AG20443 (cell line): ENCODE measurements around the gene SMAP1.

Source experiments
- DNase-seq: peaks from one replicate; pipeline ENCODE4 v3.0.0; 2012; ENCODE audit warnings: low spot score, mixed read lengths

Gene SMAP1

DNA sequence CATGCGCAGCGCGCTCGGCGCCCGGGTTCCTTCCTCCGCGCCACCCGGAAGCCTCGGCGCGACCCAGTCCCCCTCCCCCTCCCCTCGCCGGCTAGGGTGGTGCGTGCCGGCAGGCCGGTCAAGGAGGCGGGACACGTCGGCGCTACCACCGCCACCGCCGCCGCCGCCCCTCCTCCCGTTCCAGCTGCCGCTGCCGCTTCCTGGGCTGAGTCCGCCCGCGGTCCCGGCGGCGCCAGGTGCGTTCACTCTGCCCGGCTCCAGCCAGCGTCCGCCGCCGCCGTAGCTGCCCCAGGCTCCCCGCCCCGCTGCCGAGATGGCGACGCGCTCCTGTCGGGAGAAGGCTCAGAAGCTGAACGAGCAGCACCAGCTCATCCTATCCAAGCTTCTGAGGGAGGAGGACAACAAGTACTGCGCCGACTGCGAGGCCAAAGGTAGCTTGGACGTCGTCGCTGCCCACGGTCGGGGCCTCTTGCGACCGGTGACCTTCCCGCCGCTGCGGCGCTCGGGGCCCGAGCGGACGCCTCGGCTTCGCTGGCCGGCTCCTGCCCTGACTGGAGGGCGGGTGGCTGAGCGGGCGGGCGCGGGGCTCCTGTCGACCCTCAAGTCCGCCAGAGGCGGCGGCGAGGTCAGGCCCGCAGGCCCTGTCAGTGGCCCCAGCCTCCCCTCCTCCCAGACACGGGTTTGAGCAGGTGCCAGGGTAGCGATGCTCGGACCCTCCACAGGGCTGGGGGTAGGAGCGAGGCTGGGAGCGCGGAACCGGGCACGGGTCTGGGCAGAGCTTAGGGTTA lies at the start of gene SMAP1:
SMAP1 (plus strand) TSS at position 173 of the 788 bp plus-strand sequence; CDS start at position 314, 141 bp downstream.
- DNase-seq: peak; percentile 100

DNA sequence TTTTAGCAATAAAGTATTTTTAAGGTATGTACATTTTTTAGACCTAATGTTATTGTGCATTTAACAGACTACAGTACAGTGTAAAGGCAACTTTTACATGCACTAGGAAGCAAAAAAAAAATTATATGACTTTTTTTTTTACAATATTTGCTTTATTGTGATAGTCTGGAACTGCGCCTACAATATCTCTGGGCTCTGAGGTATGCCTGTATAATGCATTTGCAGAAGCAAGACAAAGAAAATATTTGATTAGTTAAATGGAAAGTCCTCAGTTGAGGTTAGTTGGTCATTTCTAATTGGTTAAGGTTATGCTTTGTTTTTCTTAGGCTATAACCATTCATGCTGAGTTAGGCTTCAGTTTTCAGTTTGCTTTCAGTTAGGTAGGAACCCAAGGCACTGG lies 46.9 kb upstream of the SMAP1 start:
- no peak for DNase-seq

DNA sequence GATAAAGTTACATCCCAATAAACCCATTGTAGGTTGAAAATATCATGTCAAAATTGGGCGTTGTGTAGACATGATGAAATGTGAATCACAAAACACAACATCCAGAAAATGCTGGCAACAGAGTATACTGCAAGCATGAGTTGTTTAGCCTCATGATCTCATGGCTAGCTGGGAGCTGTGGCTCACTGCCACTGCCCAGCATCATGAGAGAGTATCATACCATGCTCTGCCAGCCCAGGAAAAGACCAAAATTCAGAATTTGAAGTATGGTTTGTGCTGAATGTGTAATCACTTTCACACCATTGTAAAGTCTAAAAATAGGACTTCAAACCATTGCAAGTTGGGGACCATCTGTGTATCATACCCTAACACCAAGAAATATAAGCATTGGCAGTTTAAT lies 45.2 kb upstream of the SMAP1 start:
- no peak for DNase-seq

DNA sequence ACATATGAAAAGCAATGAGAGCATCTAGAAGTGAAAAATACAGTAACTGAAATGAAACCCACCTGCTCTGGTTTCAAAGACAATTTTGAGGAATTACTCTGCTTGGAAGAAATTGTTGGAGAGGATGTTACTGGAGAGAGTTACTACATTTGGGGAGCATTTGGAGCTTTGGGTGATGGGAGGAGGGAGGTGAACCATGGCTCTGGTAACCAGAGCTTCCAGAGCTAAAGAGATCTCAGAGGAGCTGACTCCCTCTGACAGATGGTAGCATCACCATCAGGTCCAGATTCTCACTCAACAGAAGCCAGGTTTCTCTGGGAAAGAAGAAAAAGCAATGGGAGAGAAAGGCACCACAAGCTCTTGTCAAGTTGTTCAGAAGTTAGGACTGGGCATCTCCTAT lies 42.2 kb upstream of the SMAP1 start:
- no peak for DNase-seq

DNA sequence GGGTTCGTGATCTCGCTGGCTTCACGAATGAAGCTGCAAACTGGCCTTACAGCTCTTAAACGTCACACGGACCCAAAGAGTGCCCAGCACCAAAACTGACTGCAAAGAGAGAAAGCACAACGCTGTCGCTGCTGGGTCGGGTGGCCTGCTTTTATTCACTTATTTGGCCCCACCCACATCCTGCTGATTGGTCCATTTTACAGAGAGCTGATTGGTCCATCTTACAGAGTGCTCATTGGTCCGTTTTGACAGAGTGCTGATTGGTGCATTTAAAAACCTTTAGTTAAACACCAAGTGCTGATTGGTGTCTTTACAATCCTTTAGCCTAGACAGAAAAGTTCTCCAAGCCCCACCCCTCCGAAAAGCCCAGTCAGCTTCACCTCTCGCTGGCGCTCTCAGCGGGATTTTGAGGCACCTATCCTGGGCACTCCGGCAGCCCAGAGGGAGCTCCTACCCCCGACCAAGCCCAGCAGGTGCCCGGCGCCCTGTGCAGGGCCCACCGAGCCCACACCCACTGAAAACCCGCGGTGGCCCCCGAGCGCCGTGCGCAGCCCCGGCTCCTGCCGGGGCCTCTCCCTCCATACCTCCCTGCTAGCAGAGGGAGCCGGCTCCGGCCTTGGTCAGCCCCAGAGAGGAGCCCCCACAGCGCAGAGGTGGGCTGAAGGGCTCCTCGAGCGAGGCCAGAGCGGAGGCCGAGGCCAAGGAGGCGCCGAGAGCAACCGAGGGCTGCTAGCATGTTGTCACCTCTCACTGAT lies 40.0 kb upstream of the SMAP1 start:
- no peak for DNase-seq

DNA sequence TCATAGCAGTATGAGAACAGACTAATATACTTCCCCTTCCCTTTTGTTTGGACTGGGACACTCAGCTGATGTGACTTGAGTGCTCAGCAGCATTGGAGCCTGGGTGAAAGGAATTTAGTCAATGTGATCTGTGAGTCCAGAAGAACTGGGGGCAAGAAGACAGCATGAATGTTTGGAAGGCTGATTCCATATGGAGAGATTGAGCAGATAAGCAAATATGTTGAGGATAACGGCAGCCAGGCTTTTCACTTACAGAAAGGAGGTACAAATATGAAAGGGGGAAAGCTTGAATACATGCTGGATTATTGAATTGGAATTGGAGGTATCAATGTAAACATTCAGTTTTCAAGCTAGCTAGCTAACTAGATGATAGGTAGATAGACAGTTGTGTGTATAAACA lies 37.8 kb upstream of the SMAP1 start:
- DNase-seq: no peak

DNA sequence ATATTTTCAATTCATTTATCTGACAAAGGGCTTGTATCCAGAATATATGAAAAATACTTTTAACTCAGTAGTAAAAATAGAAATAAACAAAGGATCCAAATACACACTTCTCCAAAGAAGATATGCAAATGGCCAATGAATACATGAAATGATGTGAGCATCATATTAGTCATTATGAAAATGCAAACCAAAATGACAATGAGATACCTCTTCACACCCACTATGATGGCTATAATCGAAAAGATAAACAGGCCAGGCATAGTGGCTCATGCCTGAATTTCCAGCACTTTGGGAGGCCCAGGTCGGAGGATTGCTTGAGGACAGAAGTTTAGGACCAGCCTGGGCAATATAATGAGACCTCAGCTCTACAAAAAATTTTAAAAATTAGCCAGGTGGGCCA lies 33.8 kb upstream of the SMAP1 start:
- DNase-seq: no peak

DNA sequence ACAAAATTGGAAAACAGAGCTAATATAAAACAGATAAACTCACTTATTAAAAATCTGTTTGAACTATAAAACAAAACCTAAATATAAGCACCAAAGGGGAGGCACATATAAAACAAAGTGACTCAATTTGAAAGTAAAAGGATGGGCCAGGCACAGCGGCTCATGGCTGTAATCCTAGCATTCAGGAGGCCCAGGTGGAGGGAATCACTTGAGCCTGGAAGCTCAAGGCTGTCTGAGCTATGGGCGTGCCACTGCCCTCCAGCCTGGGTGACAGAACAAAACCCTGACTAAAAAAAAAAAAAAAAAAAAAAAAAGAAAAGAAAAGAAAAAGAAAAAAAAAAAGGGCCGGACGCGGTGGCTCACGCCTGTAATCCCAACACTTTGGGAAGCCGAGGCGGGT lies 31.1 kb upstream of the SMAP1 start:
- no peak for DNase-seq

DNA sequence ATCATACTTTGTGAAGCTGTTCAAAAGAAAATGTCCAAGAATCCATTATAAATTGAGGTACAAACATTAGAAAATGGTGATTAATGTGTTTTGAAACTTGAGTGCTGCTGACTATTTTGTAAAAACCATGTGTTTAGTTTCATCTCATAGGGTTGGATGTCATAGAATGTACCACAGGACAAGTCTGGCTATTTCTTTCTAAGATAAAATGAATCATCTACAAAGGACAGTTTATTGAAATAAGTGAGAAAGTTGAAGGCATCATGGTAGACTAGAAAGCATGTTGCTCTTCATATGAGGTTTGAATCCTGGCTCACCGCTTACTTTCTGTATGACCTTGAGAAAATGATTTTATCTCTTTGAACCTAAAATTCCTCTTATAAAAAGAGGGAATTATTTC lies 29.2 kb upstream of the SMAP1 start:
- no peak for DNase-seq

DNA sequence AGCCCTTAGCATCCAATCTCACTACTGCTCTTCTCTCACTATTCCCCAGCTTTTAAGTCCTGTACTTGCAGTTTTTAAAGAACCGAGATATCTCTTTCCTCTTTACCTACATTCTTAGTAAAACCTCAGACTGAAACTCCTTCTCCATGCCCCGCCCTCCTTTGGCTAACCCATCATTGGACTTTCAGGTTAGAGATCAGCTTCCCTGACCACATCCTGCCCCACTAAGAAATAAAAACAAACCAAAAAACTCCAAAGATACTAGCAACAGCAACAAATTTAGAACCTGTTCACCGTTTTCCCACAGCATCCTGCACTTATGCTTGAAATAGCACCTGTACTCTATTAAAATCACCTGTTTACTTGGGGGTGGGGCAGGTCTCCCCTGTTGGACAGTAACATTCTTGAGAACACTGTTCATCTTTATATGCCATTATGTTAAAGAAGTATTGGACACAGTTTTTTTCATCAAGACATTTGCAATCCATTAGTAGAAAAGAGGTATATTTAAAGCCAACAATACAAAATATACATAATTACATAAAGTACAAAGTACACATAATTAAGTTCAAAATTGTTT lies 16.3 kb upstream of the SMAP1 start:
- no peak for DNase-seq

DNA sequence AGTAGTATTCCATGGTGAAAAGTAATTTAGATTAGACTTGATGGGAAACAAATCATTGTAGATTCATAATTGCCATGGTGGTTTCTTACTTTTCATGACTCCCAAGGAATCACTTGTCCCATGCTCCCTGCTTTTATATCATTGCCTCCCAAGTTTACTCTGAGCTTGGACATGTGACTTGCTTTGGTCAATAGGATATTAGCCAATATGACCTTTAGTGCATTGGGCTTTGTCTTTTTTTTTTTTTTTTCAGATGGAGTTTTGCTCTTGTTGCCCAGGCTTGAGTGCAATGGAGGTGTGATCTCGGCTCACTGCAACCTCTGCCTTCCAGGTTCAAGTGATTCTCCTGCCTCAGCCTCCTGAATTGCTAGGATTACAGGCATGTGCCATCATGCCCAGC lies 15.5 kb upstream of the SMAP1 start:
- DNase-seq: no peak

DNA sequence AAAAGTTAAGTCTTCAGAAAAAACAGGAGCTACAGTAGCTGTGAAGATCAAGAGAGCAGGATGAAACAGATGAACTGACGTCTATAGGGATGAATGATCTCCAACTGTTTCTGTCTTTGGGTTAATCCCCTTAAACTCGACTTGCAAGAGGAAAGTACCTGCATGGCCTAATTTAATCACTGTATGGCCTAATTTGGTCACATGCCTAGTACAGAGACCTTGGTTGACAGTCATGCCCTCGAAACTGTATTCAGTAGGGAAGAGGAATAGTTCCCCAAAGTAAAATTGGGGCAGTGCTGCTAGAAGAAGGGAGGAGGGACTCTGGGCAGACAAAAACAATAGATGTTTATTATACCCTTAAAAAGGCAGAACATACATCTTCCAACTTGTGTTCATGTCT lies 10.0 kb upstream of the SMAP1 start:
- DNase-seq: no peak

DNA sequence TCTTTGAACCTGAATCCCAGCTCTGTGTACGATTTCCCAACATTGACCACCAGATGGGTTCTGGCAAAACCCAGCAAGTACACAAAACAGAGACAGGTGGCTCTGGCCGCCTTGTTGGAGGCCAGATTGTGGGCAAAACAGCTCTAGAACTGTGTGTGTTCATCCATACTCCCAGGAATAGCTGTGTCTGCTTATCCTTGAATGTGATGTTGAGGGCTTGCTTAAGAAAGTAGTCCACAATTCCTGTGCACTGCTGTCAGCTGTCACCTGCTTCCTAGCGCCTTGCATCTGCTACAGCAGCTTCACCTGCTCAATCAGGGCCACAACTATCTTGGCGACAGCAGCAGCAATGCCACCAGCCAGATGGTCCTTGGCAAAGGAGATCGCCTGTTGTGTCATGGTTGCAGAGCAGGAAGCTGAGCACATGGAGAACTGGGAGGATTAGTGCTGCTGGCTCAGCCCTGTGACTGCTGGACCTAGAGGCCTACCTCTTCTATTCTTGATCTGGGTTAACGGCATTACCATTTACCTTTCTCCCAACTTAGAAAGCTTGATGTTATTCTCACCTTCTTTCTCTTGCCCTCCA lies 3.7 kb upstream of the SMAP1 start:
- DNase-seq: no peak

DNA sequence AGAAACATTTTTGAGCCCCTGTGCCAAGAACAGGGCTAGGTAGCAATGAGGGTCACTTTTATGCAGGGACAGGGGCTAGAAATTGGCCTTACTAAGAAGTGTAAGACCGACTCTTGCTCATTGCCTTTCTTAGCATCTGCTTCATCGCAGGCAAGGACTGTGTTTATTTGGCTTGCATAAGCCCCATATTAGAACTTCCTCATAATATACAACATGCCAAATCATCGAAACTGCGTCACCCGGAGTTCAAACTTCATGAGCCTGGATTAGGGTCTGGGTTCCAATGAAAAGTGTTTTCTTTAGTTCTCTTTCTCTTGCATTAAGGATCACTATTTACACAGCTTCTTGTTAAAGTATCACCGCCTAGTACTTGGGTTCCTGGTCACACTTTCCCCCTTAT lies 977 bp upstream of the SMAP1 start:
- no peak for DNase-seq

DNA sequence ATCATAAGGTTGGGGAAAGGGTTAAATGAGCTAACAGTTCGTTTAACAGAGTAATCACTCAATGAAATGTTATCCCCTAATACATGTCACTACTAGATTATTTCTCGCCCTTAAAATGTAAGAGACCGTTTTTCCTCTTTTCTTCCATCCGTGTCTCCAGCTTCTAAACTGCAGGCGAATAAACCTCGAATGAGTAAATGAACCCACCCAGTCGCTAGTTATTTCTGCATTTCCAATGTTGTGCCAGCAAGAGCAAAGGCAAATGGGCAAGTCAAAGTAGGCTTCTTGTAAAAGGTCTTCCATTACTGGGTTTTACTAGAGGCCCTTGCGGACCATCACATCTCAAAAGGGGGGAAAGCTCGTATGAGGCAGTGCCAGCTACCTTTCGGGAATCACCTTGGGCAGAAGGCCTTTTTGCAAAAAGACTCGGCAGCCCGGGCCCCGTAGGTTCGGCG lies 400 bp upstream of the SMAP1 start:
- no peak for DNase-seq

DNA sequence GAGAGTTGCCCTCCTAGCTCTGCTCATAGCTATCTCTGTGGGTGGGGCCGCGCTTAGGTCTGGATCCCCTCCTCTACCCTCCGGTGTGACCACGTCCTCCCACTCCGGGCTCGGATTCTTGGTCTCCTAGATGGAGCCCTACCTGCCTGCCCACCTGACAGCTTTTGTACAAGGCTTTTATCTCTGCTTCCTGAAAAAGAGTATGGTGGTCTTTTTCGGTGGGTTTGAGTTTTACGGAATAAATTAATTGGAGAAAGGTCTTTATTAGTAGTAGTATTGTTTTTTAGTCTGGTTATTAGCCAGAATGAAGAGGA lies 773 bp downstream of the SMAP1 start:
- DNase-seq: no peak

DNA sequence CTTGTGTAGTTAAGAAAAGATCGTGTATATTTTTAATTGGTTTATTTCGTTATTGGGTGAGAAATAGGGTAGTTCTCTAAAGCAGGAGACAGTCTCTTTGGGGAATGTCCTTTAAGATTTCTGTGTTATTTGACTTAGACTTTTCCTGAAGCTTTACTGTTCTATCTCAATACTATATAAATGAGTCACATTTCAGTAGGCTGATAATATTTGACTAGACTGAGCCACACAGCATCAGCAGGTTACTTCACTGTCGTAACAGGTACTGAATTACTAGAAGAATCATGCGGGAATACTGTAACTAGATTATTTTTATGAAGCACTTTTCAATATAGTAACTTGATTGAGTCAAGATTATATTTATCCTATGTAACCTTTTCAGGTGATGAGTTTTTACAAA lies 1.4 kb downstream of the SMAP1 start:
- no peak for DNase-seq

DNA sequence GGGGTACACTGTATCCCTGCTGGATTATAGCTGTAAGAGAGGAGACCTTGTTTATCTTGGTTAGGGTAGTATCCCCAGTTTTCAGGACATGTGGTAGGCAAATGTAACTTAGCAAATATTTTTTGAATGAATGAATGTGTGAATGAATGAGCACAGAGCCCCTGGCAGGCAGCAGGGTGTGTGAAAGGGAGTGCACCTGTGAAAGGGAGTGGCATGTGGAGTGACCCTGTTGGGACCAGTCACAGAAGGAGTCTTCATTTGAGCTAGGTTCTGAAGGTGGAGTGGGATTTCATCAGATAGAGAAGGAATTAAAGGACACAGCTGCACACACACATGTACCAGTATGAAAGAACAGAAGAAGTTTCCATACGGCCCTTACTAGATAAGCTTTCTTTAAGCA lies 4.9 kb downstream of the SMAP1 start:
- DNase-seq: no peak

DNA sequence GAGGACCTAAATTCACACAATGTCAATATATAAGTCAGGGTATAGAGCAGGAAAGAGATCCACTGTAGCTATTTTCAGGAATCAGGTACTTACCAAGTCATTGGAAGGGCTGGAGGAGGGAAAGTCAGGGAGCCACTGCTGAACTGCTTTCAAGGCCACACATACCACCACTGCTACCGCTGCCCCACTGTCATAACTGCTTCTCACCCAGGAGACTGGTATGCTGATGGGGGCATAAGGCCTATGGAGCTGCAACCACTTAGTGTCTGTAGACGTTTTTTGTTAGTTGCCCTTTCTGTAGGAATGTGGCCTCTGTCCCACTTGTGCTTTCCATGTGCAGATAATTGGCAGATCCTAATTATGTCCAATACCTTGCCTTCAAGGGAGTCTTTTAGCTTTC lies 5.4 kb downstream of the SMAP1 start:
- DNase-seq: no peak

DNA sequence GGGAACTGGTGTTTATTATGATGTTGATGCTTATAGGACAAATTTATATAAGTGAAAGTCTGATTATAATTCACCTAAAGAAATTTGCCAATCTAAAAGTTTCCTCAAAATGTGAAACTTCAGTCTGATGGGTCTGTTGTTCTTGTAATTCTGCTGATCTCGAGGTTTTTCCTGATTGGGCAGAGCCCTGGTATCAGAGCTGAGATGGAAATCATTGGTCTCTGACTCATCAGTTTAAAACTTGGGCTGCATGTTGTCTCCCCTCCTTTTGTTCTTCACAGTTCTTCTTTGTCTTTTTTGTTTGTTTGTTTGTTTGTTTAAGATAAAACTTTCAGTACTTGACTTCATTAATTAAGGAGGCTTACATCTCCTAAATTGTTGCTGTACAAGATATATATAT lies 5.9 kb downstream of the SMAP1 start:
- DNase-seq: peak; percentile 63

DNA sequence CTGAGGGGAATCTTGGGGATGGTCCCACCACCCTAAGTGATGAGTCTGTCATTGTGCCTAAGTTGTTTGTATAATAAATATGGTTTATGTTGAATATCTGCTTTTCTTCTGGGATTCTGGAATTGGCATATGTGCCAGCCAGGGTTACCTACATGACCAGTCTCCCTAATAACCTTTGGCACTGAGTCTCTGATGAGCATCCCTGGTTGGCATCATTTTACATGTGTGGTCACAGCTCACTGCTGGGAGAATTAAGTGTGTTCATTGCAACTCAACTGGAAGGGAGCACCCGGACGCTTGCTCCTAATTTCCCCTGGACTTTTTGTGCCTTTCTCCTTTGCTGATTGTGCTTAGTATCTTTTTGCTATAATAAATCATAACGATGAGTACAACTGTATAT lies 8.1 kb downstream of the SMAP1 start:
- no peak for DNase-seq

DNA sequence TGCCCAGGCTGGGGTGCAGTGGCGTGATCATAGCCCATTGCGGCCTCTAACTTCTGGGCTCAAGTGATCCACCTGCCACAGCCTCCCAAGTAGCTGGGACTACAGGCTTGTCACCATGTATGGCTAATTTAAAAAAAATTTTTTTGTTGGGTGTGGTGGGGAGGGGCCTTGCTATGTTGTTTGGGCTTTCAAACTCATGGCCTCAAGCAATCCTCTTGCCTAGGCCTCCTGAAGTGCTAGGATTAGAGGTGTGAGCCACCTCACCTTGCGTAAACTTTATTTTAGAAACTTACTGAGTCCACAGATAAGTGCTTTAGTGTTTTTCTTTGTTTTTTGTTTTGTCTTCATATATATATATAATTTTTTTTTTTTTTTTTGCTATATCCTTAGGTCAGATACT lies 9.1 kb downstream of the SMAP1 start:
- no peak for DNase-seq

DNA sequence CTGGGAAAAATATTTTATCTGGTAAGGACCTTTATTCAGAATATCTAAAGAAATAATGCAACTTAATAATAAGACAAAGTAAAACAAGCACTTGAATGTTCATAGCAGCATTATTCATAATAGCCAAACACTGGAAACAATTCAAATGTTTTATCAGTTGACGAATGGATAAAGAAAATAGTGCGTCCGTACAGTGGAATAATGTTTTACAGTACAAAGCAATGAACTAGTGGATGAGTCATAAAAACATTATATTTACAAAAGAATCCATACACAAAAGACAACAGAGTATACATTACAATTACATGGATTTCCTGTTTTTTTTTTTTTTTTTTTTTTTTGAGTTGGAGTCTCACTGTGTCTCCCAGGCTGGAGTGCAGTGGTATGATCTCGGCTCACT lies 12.7 kb downstream of the SMAP1 start:
- no peak for DNase-seq
